GM12891 (cell line): ENCODE measurements around the gene TANC1.

Experiments
- DNase-seq: peaks from one replicate; pipeline ENCODE4 v3.0.0; 2011; ENCODE audit warnings: low spot score; ENCODE audit not compliant: insufficient read length
- FAIRE-seq: peaks from 2 replicates; lab custom pipeline; 2011; peaks lifted over from hg19 to GRCh38; lab: Jason Lieb, UNC
- PAX5 ChIP-seq: IDR thresholded peaks from 2 replicates; pipeline ENCODE4 v1.6.1; 2011; ENCODE audit warnings: low read length, moderate library complexity, mild to moderate bottlenecking; ENCODE audit not compliant: insufficient read depth, severe bottlenecking
- POLR2A ChIP-seq: IDR thresholded peaks from 2 replicates; pipeline ENCODE4 v1.6.1; 2011; ENCODE audit warnings: low read depth, low read length, control low read depth
- POLR2AphosphoS5 ChIP-seq: IDR thresholded peaks from 2 replicates; pipeline ENCODE4 v1.6.1; 2011; ENCODE audit warnings: low read depth, low read length, control low read depth
- POU2F2 ChIP-seq: IDR thresholded peaks from 2 replicates; pipeline ENCODE4 v1.6.1; 2011; ENCODE audit warnings: low read depth, mild to moderate bottlenecking, control low read depth, low read length, moderate library complexity
- SPI1 ChIP-seq: IDR thresholded peaks from 2 replicates; pipeline ENCODE4 v1.6.1; 2011; ENCODE audit warnings: low read depth, low read length, control low read depth
- TAF1 ChIP-seq: IDR thresholded peaks from 2 replicates; pipeline ENCODE4 v1.6.1; 2011; ENCODE audit warnings: low read depth, low read length, control low read depth

TANC1 gene

DNA sequence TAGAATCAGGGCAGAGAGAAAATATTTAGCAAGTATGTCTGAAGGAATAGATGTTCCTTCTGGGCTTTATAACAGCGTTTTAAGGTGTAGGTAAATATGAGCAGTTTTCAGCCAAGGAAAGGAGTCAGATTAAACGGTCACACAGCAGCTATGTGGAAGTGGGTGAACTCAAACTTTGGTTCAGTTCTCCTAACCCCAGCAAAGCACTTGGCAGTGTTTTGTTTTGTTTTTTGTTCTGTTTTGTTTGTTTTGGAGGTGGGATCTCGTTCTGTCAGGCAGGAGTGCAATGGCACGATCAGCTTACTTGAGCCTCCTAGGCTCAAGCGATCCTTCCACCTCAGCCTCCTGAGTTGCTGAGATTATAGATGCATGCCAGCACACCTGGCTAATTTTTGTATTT, 24.6 kb downstream of the TANC1 start:
- TF ChIP-seq TAF1 (no peak), POLR2A (no peak), SPI1 (no peak), PAX5 (no peak), POLR2AphosphoS5 (no peak), POU2F2 (no peak)
- DNase-seq (no peak), FAIRE-seq (no peak)

DNA sequence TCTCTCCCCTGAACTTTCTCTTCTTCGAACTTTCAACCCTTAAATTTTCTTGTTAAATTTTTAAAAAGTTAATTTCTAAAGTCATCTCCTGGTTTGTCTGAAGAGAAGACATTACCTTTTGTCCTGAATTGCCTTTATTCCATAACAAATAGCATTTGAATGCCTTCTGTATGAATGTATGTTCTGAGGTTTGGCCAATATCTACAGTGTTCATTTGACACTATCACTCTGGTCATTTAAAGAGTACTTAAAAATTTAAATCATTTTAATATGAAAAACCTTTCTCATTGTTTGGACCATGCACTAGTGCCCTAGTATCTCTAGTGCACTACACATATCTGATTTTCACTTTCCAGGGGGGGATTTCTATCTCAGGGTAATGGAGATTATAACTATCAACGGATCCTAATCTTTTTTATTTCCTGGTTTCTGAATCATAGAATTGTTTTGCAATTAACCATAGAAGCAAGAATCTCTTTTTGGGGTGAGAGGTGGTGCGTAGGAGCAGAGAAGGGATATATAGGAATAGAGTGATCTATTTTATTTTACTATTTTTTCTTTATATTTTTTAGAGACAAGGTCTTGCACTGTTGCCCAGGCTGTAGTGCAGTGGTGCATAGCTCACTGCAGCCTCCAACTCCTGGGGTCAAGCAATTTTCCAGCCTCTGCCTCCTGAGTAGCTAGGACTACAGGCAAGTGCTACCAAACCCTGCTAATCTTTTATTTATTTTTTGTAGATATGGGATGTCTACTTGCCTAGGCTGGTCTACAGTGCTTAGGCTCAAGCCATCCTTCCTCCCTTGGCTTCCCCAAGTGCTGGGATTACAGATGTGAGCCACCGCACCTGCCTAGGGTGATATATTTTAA, 25.5 kb downstream of the TANC1 start:
- TF ChIP-seq POLR2AphosphoS5 (no peak), POU2F2 (no peak), PAX5 (no peak), TAF1 (no peak), SPI1 (no peak), POLR2A (no peak)
- no peak for FAIRE-seq
- no peak for DNase-seq

DNA sequence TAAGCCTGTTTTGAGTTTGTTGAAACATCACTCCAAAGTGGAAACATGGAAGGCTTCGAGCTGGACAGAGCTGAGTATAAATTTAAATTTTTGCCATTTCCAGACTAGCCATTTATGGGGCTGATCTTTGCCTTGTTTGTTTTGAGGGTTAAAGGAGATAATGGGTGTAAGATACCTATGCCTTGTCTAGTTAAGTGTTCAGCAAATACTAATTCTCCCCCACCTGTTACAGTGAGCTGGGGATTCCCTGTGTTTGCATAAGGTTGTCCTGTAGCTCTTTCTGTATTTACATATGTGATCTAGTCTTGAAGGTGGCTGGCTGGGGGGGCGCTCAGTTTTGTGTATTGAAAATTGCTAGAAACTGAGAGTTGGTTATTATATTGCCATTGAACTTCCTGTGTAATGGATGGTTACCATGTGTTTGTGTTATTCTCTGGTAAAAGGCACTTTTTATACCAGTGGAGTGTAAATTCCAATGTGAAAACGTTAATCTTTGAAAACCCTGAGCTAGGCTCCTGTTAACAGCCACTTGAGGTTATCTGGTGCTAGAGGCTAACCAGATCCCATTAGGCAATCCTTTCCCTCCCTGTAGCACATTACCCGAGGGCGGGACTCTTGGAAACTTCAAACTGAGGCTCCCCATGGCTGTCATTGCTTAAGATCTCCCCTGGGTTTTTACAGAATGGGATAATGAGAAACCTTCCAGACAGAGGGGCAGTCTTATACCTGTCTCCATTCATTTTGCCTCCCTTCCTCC, 26.7 kb downstream of the TANC1 start:
- DNase-seq, result no peak
- no peak for FAIRE-seq
- TF ChIP-seq POLR2AphosphoS5 (no peak), POU2F2 (no peak), PAX5 (no peak), TAF1 (no peak), POLR2A (no peak), SPI1 (no peak)

DNA sequence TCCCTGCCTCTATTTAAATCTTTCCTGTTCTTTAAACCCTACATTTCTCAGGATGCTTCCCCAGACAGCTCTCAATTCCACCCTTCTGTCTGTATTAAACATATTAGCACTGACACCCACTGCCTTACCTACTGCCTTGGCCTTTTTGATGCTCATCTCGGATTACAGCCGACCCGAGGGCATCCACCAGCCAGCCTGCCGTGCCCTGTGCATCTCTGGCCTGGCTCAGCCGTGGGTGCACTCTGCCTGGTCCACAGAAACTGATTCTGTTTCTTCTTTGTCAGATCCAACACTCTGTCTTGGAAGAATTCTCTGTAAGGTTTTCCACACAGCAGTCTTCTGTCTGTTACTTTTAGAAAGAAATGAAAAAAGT, 27.2 kb downstream of the TANC1 start:
- no peak for FAIRE-seq
- no peak for TF ChIP-seq POLR2A
- no peak for TF ChIP-seq PAX5
- no peak for TF ChIP-seq POU2F2
- TF ChIP-seq SPI1, result no peak
- TF ChIP-seq POLR2AphosphoS5, result no peak
- no peak for TF ChIP-seq TAF1
- no peak for DNase-seq

DNA sequence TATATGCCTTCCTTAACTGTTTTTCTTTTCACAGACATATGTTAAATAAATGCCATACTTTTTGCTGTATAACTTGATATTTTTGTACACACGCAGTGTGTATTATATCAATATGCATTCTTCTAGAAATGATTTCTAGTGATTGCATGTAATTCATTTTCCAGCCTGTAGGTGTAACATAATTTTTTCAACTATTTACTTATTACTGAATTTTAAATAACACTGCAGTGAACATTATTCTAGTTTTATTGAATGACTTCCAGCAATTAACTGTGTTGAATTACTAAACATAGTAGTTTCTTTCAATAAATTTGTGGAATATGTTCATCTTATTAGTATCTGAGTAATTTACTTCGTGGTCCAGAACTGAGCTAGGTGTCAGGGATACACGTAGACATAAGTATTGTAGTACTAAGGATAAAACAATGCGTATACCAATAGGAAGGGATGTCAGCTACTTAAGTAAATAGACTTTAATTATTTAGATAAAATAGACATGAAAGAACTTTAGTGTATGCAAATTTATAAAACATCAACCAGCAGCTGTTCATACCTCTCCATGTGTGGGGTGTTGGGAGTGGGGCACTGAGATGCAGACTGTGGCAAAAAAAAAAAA, 28.0 kb downstream of the TANC1 start:
- DNase-seq, result no peak
- no peak for FAIRE-seq
- TF ChIP-seq SPI1, result no peak
- no peak for TF ChIP-seq TAF1
- TF ChIP-seq POU2F2, result no peak
- TF ChIP-seq POLR2AphosphoS5, result no peak
- no peak for TF ChIP-seq PAX5
- TF ChIP-seq POLR2A, result no peak

DNA sequence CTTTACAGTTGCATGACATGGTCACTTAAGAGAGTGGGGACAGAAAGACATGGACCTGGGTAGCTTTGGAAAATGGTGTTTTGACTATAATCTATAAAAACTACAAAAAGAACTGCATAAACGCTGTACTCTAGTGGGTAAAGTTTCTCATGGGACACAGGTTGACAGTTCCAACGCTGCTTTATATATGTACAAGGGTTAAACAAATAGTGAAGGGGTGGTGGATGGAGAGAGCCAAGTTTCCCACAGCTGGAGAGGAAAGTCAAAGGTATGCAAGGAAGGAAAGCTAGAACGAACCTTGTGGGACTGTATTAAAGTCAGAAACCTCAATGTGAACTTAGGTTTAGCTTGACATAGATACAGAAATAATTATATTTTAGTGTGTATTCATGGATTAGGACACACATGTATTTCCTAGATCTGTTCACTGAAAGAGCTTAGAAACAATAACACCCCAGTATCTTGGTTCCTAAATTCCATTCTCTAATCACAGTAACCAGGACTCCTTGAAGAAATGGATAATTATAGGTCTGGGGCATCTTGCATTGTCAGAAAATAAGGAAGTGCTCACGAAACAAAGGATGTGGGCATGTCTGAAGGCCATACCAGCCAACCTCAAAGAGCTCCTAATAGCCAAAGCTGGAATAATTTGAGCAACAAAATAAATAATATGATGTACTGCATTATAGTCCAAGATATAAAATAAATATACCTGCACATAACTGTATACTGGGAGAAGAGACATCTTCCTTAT, 28.8 kb downstream of the TANC1 start:
- TF ChIP-seq POU2F2 (no peak), TAF1 (no peak), POLR2AphosphoS5 (no peak), SPI1 (peak; percentile 8; the same call in 1 of the 2 replicates)
- FAIRE-seq, result no peak
- DNase-seq, result no peak

DNA sequence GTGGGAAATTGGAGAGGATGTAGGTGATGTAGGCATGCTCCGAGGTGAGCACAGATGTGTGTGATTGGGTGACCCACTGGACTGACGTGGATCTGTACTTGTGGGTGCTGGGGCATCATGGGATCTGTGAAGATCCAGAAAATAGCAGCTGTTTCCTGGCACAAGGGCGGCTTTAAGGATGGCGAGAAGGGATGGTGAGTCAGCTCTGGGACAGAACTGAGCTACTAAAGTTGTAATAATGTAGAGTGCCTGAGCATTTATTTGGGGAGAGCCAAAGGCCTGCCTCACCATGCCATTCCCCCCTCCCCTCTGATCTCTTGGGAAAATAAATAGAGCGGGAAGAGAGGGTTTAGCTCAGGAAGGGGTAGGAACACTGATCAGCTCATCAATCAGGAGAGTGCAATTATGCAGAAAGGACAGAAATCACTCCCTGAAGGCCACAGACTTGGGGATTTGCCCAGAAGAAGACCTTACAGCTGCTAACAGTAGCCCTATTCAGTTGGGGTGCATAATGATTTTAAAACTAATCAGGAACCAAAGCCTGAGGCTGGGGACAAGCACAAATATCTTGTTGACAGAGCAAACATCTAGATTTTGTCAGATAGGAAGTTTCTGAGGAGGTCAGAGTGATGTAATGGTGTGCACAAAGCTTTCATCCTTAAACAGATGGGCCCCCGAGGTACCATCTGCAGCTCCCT, 30.3 kb downstream of the TANC1 start:
- no peak for FAIRE-seq
- no peak for DNase-seq
- TF ChIP-seq POLR2A, result no peak

DNA sequence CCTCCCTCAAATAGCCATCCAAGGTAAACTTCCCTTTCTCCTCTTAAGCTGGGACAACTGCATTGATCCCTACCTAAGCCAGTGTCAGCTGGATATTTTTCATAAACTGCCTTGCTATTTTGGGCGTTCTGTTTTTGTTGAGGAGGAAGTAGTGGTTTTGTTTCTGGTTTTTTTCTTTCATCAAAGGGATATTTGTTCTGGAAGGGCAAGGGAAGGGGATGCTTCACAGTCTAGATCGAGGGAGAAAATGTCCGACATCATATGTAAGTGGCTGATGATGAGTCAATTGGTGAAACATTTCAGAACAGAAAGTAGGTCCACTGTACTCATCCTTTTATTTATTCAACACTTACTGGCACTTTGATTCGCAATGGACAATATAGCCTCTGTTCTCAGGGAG, 31.0 kb downstream of the TANC1 start:
- no peak for FAIRE-seq

DNA sequence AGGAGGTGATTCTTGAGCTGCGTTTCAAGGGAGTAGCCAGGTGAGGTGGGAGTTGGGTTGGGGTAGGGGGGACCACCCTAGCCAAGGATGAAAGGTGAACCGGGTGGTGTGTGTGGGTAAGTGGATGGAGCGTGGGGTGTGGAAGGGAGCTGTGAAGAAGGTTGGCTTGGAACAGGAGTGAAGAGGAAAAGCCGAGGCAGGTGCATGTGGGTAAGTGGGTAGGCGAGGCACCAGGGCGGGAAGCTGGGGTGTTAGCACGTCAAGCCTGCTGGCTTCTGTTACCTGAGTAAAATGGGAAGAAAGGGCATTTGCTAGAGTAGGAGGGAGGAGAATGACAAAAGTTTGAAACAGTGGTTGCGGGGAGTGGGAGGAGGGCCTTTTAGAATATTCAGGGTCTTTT, 31.6 kb downstream of the TANC1 start:
- TF ChIP-seq POLR2A (no peak), POU2F2 (no peak), TAF1 (no peak), POLR2AphosphoS5 (no peak), PAX5 (no peak), SPI1 (no peak)
- no peak for DNase-seq
- no peak for FAIRE-seq

More for the DNA sequence above, 31.0 kb downstream of the TANC1 start:
- no peak for TF ChIP-seq TAF1
- TF ChIP-seq SPI1, result no peak
- no peak for TF ChIP-seq POLR2A
- TF ChIP-seq POLR2AphosphoS5, result no peak
- no peak for TF ChIP-seq PAX5
- TF ChIP-seq POU2F2, result no peak
- no peak for DNase-seq
